ENCODE data around the gene ANKH.

The ANKH gene

GRCh38 chr5:14665101-14665822, 206.3 kb downstream of the ANKH start:
- Histone ChIP-seq H3K36me3 (ENCODE audit: control insufficient read depth in 1 of 2, insufficient read depth in 2 of 2, low read length in 2 of 2) (peaks cover 0 to 5% of the 10 kb centered on the region in 2 donors), H3K9ac (ENCODE audit: low read depth in 1 of 2, low read length in 2 of 2) (peak overlapping the region; percentile 38 to 87), H3K27ac (ENCODE audit: low read depth, low read length) (peak overlapping the region; percentile 92), H3K4me1 (ENCODE audit: control insufficient read depth in 1 of 2, insufficient read depth in 2 of 2, low read length in 2 of 2) (peaks cover 41 to 42% of the 10 kb centered on the region in 2 donors), H3K4me3 (ENCODE audit: low read depth in 1 of 2, low read length in 2 of 2) (peak overlapping the region; percentile 75 to 87), H3K9me3 (ENCODE audit: control insufficient read depth in 1 of 2, low read length in 2 of 2) (no peaks in the 10 kb centered on the region), H3K27me3 (ENCODE audit: control insufficient read depth in 1 of 2, insufficient read depth in 2 of 2, low read length in 2 of 2) (no peaks in the 10 kb centered on the region)

GRCh38 chr5:14664270-14665100, 207.1 kb downstream of the ANKH start, which contains the start of gene OTULIN:
TSS of gene OTULIN (plus strand) at chr5:14664718. CDS start at chr5:14664826, 108 bp downstream.
- H3K4me1 ChIP-seq (ENCODE audit: control insufficient read depth in 1 of 2, insufficient read depth in 2 of 2, low read length in 2 of 2): peaks cover 37 to 41% of the 10 kb centered on the region in 2 donors
- peak within 1 kb of the TSS; percentile 75 to 87 for H3K4me3 ChIP-seq (ENCODE audit: low read depth in 1 of 2, low read length in 2 of 2)
- H3K27me3 ChIP-seq (ENCODE audit: control insufficient read depth in 1 of 2, insufficient read depth in 2 of 2, low read length in 2 of 2): no peaks in the 10 kb centered on the region
- H3K9ac ChIP-seq (ENCODE audit: low read depth in 1 of 2, low read length in 2 of 2): peak within 1 kb of the TSS; percentile 87 to 90
- H3K27ac ChIP-seq (ENCODE audit: low read depth, low read length): peak within 1 kb of the TSS; percentile 92
- peaks cover 0 to 5% of the 10 kb centered on the region in 2 donors for H3K36me3 ChIP-seq (ENCODE audit: control insufficient read depth in 1 of 2, insufficient read depth in 2 of 2, low read length in 2 of 2)
- no peaks in the 10 kb centered on the region for H3K9me3 ChIP-seq (ENCODE audit: control insufficient read depth in 1 of 2, low read length in 2 of 2)

- Histone ChIP-seq H3K36me3 (ENCODE audit: control insufficient read depth in 1 of 2, insufficient read depth in 2 of 2, low read length in 2 of 2) (peaks cover 0 to 5% of the 10 kb centered on the region in 2 donors), H3K4me1 (ENCODE audit: control insufficient read depth in 1 of 2, insufficient read depth in 2 of 2, low read length in 2 of 2) (peaks cover 37 to 41% of the 10 kb centered on the region in 2 donors), H3K9ac (ENCODE audit: low read depth in 1 of 2, low read length in 2 of 2) (peak overlapping the region; percentile 87 to 90), H3K9me3 (ENCODE audit: control insufficient read depth in 1 of 2, low read length in 2 of 2) (no peaks in the 10 kb centered on the region), H3K27ac (ENCODE audit: low read depth, low read length) (peak overlapping the region; percentile 92), H3K4me3 (ENCODE audit: low read depth in 1 of 2, low read length in 2 of 2) (peak overlapping the region; percentile 75 to 87), H3K27me3 (ENCODE audit: control insufficient read depth in 1 of 2, insufficient read depth in 2 of 2, low read length in 2 of 2) (no peaks in the 10 kb centered on the region)
Observed at GRCh38 chr5:14663734-14664269, 207.8 kb downstream of the ANKH start.

- Histone ChIP-seq H3K4me3 (ENCODE audit: low read depth in 1 of 2, low read length in 2 of 2) (no peak overlapping the region), H3K27me3 (ENCODE audit: control insufficient read depth in 1 of 2, insufficient read depth in 2 of 2, low read length in 2 of 2) (no peaks in the 10 kb centered on the region), H3K36me3 (ENCODE audit: control insufficient read depth in 1 of 2, insufficient read depth in 2 of 2, low read length in 2 of 2) (no peaks in the 10 kb centered on the region), H3K9ac (ENCODE audit: low read depth in 1 of 2, low read length in 2 of 2) (peak overlapping the region in 1 of 2 donors; percentile 87), H3K27ac (ENCODE audit: low read depth, low read length) (no peak overlapping the region), H3K9me3 (ENCODE audit: control insufficient read depth in 1 of 2, low read length in 2 of 2) (no peaks in the 10 kb centered on the region), H3K4me1 (ENCODE audit: control insufficient read depth in 1 of 2, insufficient read depth in 2 of 2, low read length in 2 of 2) (peaks cover 27 to 32% of the 10 kb centered on the region in 2 donors)
Observed at GRCh38 chr5:14662721-14663260, 208.8 kb downstream of the ANKH start.

GRCh38 chr5:14660833-14661232, 210.7 kb downstream of the ANKH start:
- Histone ChIP-seq H3K36me3 (ENCODE audit: control insufficient read depth in 1 of 2, insufficient read depth in 2 of 2, low read length in 2 of 2) (no peaks in the 10 kb centered on the region), H3K9me3 (ENCODE audit: control insufficient read depth in 1 of 2, low read length in 2 of 2) (no peaks in the 10 kb centered on the region), H3K4me1 (ENCODE audit: control insufficient read depth in 1 of 2, insufficient read depth in 2 of 2, low read length in 2 of 2) (peaks cover 10 to 14% of the 10 kb centered on the region in 2 donors), H3K27ac (ENCODE audit: low read depth, low read length) (no peak overlapping the region), H3K27me3 (ENCODE audit: control insufficient read depth in 1 of 2, insufficient read depth in 2 of 2, low read length in 2 of 2) (no peaks in the 10 kb centered on the region), H3K9ac (ENCODE audit: low read depth in 1 of 2, low read length in 2 of 2) (no peak overlapping the region), H3K4me3 (ENCODE audit: low read depth in 1 of 2, low read length in 2 of 2) (no peak overlapping the region)

- Histone ChIP-seq H3K4me3 (ENCODE audit: low read depth in 1 of 2, low read length in 2 of 2) (no peak overlapping the region), H3K4me1 (ENCODE audit: control insufficient read depth in 1 of 2, insufficient read depth in 2 of 2, low read length in 2 of 2) (peaks cover 7 to 8% of the 10 kb centered on the region in 2 donors), H3K27ac (ENCODE audit: low read depth, low read length) (no peak overlapping the region), H3K9ac (ENCODE audit: low read depth in 1 of 2, low read length in 2 of 2) (no peak overlapping the region), H3K9me3 (ENCODE audit: control insufficient read depth in 1 of 2, low read length in 2 of 2) (no peaks in the 10 kb centered on the region), H3K36me3 (ENCODE audit: control insufficient read depth in 1 of 2, insufficient read depth in 2 of 2, low read length in 2 of 2) (no peaks in the 10 kb centered on the region), H3K27me3 (ENCODE audit: control insufficient read depth in 1 of 2, insufficient read depth in 2 of 2, low read length in 2 of 2) (no peaks in the 10 kb centered on the region)
Observed at GRCh38 chr5:14659821-14660607, 211.6 kb downstream of the ANKH start.

GRCh38 chr5:14656898-14657297, 214.7 kb downstream of the ANKH start:
- Histone ChIP-seq H3K4me3 (ENCODE audit: low read depth in 1 of 2, low read length in 2 of 2) (no peak overlapping the region), H3K4me1 (ENCODE audit: control insufficient read depth in 1 of 2, insufficient read depth in 2 of 2, low read length in 2 of 2) (no peaks in the 10 kb centered on the region), H3K27ac (ENCODE audit: low read depth, low read length) (no peak overlapping the region), H3K9me3 (ENCODE audit: control insufficient read depth in 1 of 2, low read length in 2 of 2) (no peaks in the 10 kb centered on the region), H3K27me3 (ENCODE audit: control insufficient read depth in 1 of 2, insufficient read depth in 2 of 2, low read length in 2 of 2) (no peaks in the 10 kb centered on the region), H3K9ac (ENCODE audit: low read depth in 1 of 2, low read length in 2 of 2) (no peak overlapping the region), H3K36me3 (ENCODE audit: control insufficient read depth in 1 of 2, insufficient read depth in 2 of 2, low read length in 2 of 2) (no peaks in the 10 kb centered on the region)

- H3K27me3 ChIP-seq (ENCODE audit: control insufficient read depth in 1 of 2, insufficient read depth in 2 of 2, low read length in 2 of 2): no peaks in the 10 kb centered on the region
- no peak overlapping the region for H3K27ac ChIP-seq (ENCODE audit: low read depth, low read length)
- no peak overlapping the region for H3K9ac ChIP-seq (ENCODE audit: low read depth in 1 of 2, low read length in 2 of 2)
- H3K4me3 ChIP-seq (ENCODE audit: low read depth in 1 of 2, low read length in 2 of 2): no peak overlapping the region
- no peaks in the 10 kb centered on the region for H3K36me3 ChIP-seq (ENCODE audit: control insufficient read depth in 1 of 2, insufficient read depth in 2 of 2, low read length in 2 of 2)
- no peaks in the 10 kb centered on the region for H3K9me3 ChIP-seq (ENCODE audit: control insufficient read depth in 1 of 2, low read length in 2 of 2)
- no peaks in the 10 kb centered on the region for H3K4me1 ChIP-seq (ENCODE audit: control insufficient read depth in 1 of 2, insufficient read depth in 2 of 2, low read length in 2 of 2)
Observed at GRCh38 chr5:14655146-14655741, 216.3 kb downstream of the ANKH start.

All from duodenal mucosa (tissue), 2 donors.